ENCODE results near the gene PSMD13.
A peak's percentile ranks its signal among the peaks of the same experiment; 100 is the strongest.

- no peak for TF ChIP-seq CTCF (IDR thresholded peaks at IDR 0.05)
- TF ChIP-seq POLR2AphosphoS5 (IDR thresholded peaks at IDR 0.05; ENCODE audit: insufficient read depth in 1 of 2, low read depth in 1 of 2): peak; percentile 89 to 90
These were observed at the start of gene PSMD13 for GRCh38 chr11:236774-237767.

Measured in vagina (tissue), 2 donors.